CD14-positive monocyte (primary cell): ENCODE data around the gene DPYD. TPM values are rescaled to one million over a fixed set of nuclear protein-coding genes. Genes with fewer than 3 reads are reported as not detected.

Source experiments
- DNase-seq, 3 donors: peaks; one replicate each; pipeline ENCODE4 v3.0.0-alpha.2; 2011 to 2022
- H2AFZ ChIP-seq: 2 replicates; pipeline ENCODE4 v1.6.0; 2012; ENCODE audit warnings: mild to moderate bottlenecking, low read depth, low read length, inconsistent platforms; ENCODE audit not compliant: insufficient read depth, poor library complexity, severe bottlenecking
- H3K27ac ChIP-seq, 2 donors: 1 replicate in 1 of 2; 2 replicates in 1 of 2; pipeline ENCODE4 v1.5.1; 2012 to 2013; ENCODE audit warnings: low read length in 2 of 2, control low read depth in 1 of 2, inconsistent platforms in 1 of 2, low read depth in 1 of 2, mild to moderate bottlenecking in 1 of 2
- H3K27me3 ChIP-seq, 2 donors: one replicate each; pipeline versions ENCODE4 v1.6.0 to v1.6.1; 2011 to 2013; ENCODE audit warnings: low read length in 2 of 2; ENCODE audit not compliant: control insufficient read depth in 2 of 2, insufficient read depth in 2 of 2
- H3K36me3 ChIP-seq, 2 donors: replicated peaks in 1 of 2; 1 replicate in 1 of 2; 2 replicates in 1 of 2; pipeline versions ENCODE4 v1.5.1 to v1.6.1; 2012 to 2013; ENCODE audit warnings: low read length in 2 of 2, control low read depth in 1 of 2, inconsistent platforms in 1 of 2, mild to moderate bottlenecking in 1 of 2; ENCODE audit not compliant: insufficient read depth in 2 of 2, control insufficient read depth in 1 of 2
- H3K4me1 ChIP-seq, 2 donors: 1 replicate in 1 of 2; 2 replicates in 1 of 2; pipeline versions ENCODE4 v1.5.1 to v1.6.1; 2012 to 2013; ENCODE audit warnings: low read length in 2 of 2, control low read depth in 1 of 2, inconsistent platforms in 1 of 2, mild to moderate bottlenecking in 1 of 2, moderate library complexity in 1 of 2; ENCODE audit not compliant: insufficient read depth in 2 of 2, control insufficient read depth in 1 of 2
- H3K4me2 ChIP-seq: replicated peaks from 2 replicates; pipeline ENCODE3; 2012; ENCODE audit warnings: low read length, moderate library complexity, mild to moderate bottlenecking; ENCODE audit not compliant: poor library complexity, severe bottlenecking; ENCODE audit errors: extremely low read depth
- H3K4me3 ChIP-seq, 3 experiments: fragments of 200-600 bp in 1 of 3; sonication (generic) in 1 of 3; replicated peaks in 1 of 3; 1 replicate in 2 of 3; 2 replicates in 1 of 3; pipeline ENCODE4 v1.5.1; 2011 to 2013; ENCODE audit warnings: low read length in 3 of 3, mild to moderate bottlenecking in 3 of 3, control low read depth in 2 of 3, low read depth in 2 of 3, inconsistent platforms in 1 of 3, moderate library complexity in 1 of 3
- H3K79me2 ChIP-seq: 2 replicates; pipeline ENCODE4 v1.6.0; 2012; ENCODE audit warnings: mild to moderate bottlenecking, control low read depth, inconsistent platforms, low read length, moderate library complexity; ENCODE audit not compliant: insufficient read depth
- H3K9ac ChIP-seq: 2 replicates; pipeline ENCODE4 v1.6.0; 2017; ENCODE audit warnings: low read length, mild to moderate bottlenecking; ENCODE audit not compliant: insufficient read depth, poor library complexity, severe bottlenecking
- H3K9me3 ChIP-seq, 2 donors: replicated peaks in 1 of 2; 1 replicate in 1 of 2; 2 replicates in 1 of 2; pipeline versions ENCODE4 v1.5.1 to v1.6.1; 2012 to 2013; ENCODE audit warnings: low read length in 2 of 2, control low read depth in 1 of 2; ENCODE audit not compliant: control insufficient read depth in 1 of 2, insufficient read depth in 1 of 2
- H4K20me1 ChIP-seq: 2 replicates; pipeline ENCODE4 v1.6.0; 2012; ENCODE audit warnings: mild to moderate bottlenecking, low read length, control low read depth, moderate library complexity; ENCODE audit not compliant: insufficient read depth
- H3K27ac Mint-ChIP-seq, 7 donors: one replicate each; pipeline ENCODE4 v1.8.0; 2020; ENCODE audit warnings: mild to moderate bottlenecking in 7 of 7, mixed read lengths in 7 of 7, moderate library complexity in 6 of 7, inconsistent platforms in 2 of 7
- H3K27me3 Mint-ChIP-seq, 3 donors: one replicate each; pipeline ENCODE4 v1.8.0; 2021 to 2022; ENCODE audit warnings: low read depth in 3 of 3, mild to moderate bottlenecking in 3 of 3, mixed read lengths in 3 of 3, moderate library complexity in 3 of 3, inconsistent platforms in 1 of 3
- H3K36me3 Mint-ChIP-seq, 2 donors: one replicate each; pipeline ENCODE4 v1.8.0; 2020; ENCODE audit warnings: mixed read lengths in 2 of 2, inconsistent platforms in 1 of 2, mild to moderate bottlenecking in 1 of 2
- H3K4me1 Mint-ChIP-seq: one replicate; pipeline ENCODE4 v1.8.0; 2020; ENCODE audit warnings: mild to moderate bottlenecking, mixed read lengths
- H3K4me3 Mint-ChIP-seq, 2 donors: one replicate each; pipeline ENCODE4 v1.8.0; 2020; ENCODE audit warnings: mild to moderate bottlenecking in 2 of 2, mixed read lengths in 2 of 2, moderate library complexity in 1 of 2
- H3K9me3 Mint-ChIP-seq, 7 donors: one replicate each; pipeline ENCODE4 v1.8.0; 2020 to 2022; ENCODE audit warnings: mixed read lengths in 7 of 7, mild to moderate bottlenecking in 6 of 7, moderate library complexity in 6 of 7, inconsistent platforms in 2 of 7
- WGBS: methylation state at CpG from one replicate; pipeline ENCODE4 v1.1.5; 2013; ENCODE audit warnings: missing lambda C conversion rate; ENCODE audit not compliant: insufficient coverage; 5-methylcytosine and 5-hydroxymethylcytosine counted together
- intact Hi-C, 2 donors: fragments of 100-400 bp; cut with micrococcal nuclease; formaldehyde crosslinking; loops; one replicate each; pipeline versions ENCODE4 v1.15.0 to v1.15.1; 2023
- polyA plus RNA-seq, 3 donors: library from polyadenylated mRNA; depleted of rRNA in 1 of 3; unstranded in 2 of 3; stranded (reverse) in 1 of 3; fragments of 300-500 nt in 2 of 3; fragments of >200 nt in 1 of 3; fragmentation: Illumina TruSeq in 2 of 3; gene quantifications; 1 replicate in 2 of 3; 2 replicates in 1 of 3; pipeline ENCODE4 v1.2.3, GENCODE V29; 2012 to 2021
- TF ChIP-seq, protein P1 (sequence below): fragments of 200-600 bp; IDR thresholded peaks from one replicate; pipeline ENCODE4 v1.8.0; 2022; ENCODE audit warnings: antibody characterized with exemption, mild to moderate bottlenecking

The DPYD gene
- polyA plus RNA-seq, 3 donors, result 87.6 to 171 (median 144) TPM

DNA sequence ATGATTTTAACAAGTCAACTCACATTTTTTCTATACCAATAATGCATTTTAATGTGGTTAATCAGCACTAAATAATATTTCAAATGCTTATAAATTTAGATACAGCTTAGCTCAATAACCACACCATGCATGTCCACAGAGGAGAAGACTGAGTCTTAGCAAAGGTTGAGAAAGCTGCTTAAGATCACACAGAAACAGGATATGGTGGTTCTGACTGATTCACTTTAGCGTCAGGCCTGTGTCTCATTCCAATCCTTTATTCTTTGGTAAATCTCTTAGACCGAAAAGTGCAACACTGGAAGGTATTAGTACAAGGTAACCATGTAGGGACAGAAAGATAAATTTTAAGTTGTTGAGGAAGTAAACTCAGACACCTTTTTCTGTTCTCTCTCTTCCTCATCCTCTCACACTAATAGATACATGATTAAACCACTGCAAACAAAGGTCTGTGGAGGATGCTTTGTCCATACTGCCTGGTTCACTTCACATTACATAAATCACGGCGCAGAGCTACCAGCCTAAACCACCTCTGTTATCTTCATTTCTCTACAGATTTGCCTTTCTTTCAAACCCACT, 139.0 kb downstream of the DPYD start:
- H3K27ac Mint-ChIP-seq, result peak overlapping the region in 5 of 7 donors; percentile 1 to 72 (median 21)
- H3K36me3 ChIP-seq, result peaks cover 9 to 60% of the 10 kb centered on the region in 2 donors
- no peaks in the 10 kb centered on the region for H3K4me1 ChIP-seq
- H3K9me3 Mint-ChIP-seq, result no peaks in the 10 kb centered on the region
- H3K4me1 Mint-ChIP-seq, result peaks cover 5% of the 10 kb centered on the region
- peaks cover 24 to 30% of the 10 kb centered on the region in 2 donors for H3K36me3 Mint-ChIP-seq
- no peak overlapping the region for H3K4me3 Mint-ChIP-seq
- H3K27me3 Mint-ChIP-seq, result no peaks in the 10 kb centered on the region
- H2AFZ ChIP-seq, result no peak overlapping the region
- no peak overlapping the region for H3K9ac ChIP-seq
- no peaks in the 10 kb centered on the region for H3K9me3 ChIP-seq
- peak overlapping the region in 1 of 2 donors; percentile 52 for H3K27ac ChIP-seq
- intact Hi-C loops, result no loop called here
- 100% methylated on average over 2 of the region's 4 CpGs for WGBS
- H3K27me3 ChIP-seq, result no peaks in the 10 kb centered on the region
- no peak overlapping the region for H3K4me3 ChIP-seq
- H4K20me1 ChIP-seq, result peaks cover 99% of the 10 kb centered on the region
- DNase-seq, result no peak
- H3K4me2 ChIP-seq, result no peak overlapping the region
- TF ChIP-seq, protein P1, sequence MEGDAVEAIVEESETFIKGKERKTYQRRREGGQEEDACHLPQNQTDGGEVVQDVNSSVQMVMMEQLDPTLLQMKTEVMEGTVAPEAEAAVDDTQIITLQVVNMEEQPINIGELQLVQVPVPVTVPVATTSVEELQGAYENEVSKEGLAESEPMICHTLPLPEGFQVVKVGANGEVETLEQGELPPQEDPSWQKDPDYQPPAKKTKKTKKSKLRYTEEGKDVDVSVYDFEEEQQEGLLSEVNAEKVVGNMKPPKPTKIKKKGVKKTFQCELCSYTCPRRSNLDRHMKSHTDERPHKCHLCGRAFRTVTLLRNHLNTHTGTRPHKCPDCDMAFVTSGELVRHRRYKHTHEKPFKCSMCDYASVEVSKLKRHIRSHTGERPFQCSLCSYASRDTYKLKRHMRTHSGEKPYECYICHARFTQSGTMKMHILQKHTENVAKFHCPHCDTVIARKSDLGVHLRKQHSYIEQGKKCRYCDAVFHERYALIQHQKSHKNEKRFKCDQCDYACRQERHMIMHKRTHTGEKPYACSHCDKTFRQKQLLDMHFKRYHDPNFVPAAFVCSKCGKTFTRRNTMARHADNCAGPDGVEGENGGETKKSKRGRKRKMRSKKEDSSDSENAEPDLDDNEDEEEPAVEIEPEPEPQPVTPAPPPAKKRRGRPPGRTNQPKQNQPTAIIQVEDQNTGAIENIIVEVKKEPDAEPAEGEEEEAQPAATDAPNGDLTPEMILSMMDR, result no peak
- H3K79me2 ChIP-seq, result no peaks in the 10 kb centered on the region

DNA sequence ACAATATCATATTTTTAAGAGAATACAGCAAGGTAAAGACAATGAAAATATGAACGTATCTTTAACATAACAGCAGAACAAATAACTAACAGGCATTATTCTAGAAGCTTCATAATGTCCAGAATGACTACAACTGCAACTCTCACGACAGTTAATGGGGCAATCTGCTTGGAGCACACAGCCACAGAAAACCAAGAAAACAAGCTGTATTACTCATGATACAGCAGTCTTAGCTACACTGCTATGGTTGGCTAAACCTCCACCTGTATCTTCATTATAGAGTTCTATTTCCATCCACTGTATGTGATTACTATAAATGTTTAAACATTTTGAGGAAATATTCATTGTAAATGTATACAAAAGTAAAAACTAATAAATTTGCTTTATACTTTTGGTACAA, 139.9 kb downstream of the DPYD start:
- intact Hi-C loops, result no loop called here
- Mint-ChIP-seq H3K4me1 (peaks cover 5% of the 10 kb centered on the region), H3K36me3 (peaks cover 31 to 37% of the 10 kb centered on the region in 2 donors), H3K27me3 (no peaks in the 10 kb centered on the region), H3K4me3 (no peak overlapping the region), H3K27ac (no peak overlapping the region), H3K9me3 (peaks cover 0 to 2% (median 0%) of the 10 kb centered on the region in 7 donors)
- H4K20me1 ChIP-seq, result peaks cover 99% of the 10 kb centered on the region
- no peaks in the 10 kb centered on the region for H3K9me3 ChIP-seq
- H3K4me2 ChIP-seq, result no peak overlapping the region
- H2AFZ ChIP-seq, result no peak overlapping the region
- H3K9ac ChIP-seq, result no peak overlapping the region
- DNase-seq, result no peak
- no peak overlapping the region for H3K27ac ChIP-seq
- no peaks in the 10 kb centered on the region for H3K27me3 ChIP-seq
- no peaks in the 10 kb centered on the region for H3K79me2 ChIP-seq
- 89% methylated on average over 1 of the region's 2 CpGs for WGBS
- no peak overlapping the region for H3K4me3 ChIP-seq
- TF ChIP-seq, protein P1, result no peak
- no peaks in the 10 kb centered on the region for H3K4me1 ChIP-seq
- peaks cover 14 to 60% of the 10 kb centered on the region in 2 donors for H3K36me3 ChIP-seq
